Astrocyte (in vitro differentiated cells and primary cell): Measurements from ENCODE around the gene IPPK. TPM values are rescaled to one million over a fixed set of nuclear protein-coding genes. Genes with fewer than 3 reads are reported as not detected.

Source experiments
- DNase-seq: peaks from one replicate; pipeline ENCODE4 v3.0.0-alpha.2; 2010; ENCODE audit warnings: low read depth
- FAIRE-seq: peaks from 2 replicates; lab custom pipeline; 2011; peaks lifted over from hg19 to GRCh38; lab: Jason Lieb, UNC
- H2AFZ ChIP-seq: 2 replicates; pipeline ENCODE4 v1.6.0; 2012; ENCODE audit warnings: low read depth, low read length, inconsistent platforms
- H3K27ac ChIP-seq: 2 replicates; pipeline ENCODE4 v1.5.1; 2011; ENCODE audit warnings: low read depth, low read length, inconsistent platforms
- H3K27me3 ChIP-seq: 2 replicates; pipeline ENCODE4 v1.6.0; 2011; ENCODE audit warnings: low read length, inconsistent platforms; ENCODE audit not compliant: insufficient read depth
- H3K36me3 ChIP-seq: 2 replicates; pipeline ENCODE4 v1.5.1; 2011; ENCODE audit warnings: low read length, inconsistent platforms; ENCODE audit not compliant: insufficient read depth
- H3K4me1 ChIP-seq: 2 replicates; pipeline ENCODE4 v1.5.1; 2011; ENCODE audit warnings: low read length, inconsistent platforms; ENCODE audit not compliant: insufficient read depth
- H3K4me2 ChIP-seq: 2 replicates; pipeline ENCODE4 v1.6.0; 2012; ENCODE audit warnings: low read length, inconsistent platforms
- H3K4me3 ChIP-seq: 2 replicates; pipeline ENCODE4 v1.5.1; 2011; ENCODE audit warnings: low read depth, mild to moderate bottlenecking, low read length, inconsistent platforms; ENCODE audit not compliant: insufficient read depth
- H3K79me2 ChIP-seq: 2 replicates; pipeline ENCODE4 v1.6.0; 2012; ENCODE audit warnings: mild to moderate bottlenecking, low read length, inconsistent platforms; ENCODE audit not compliant: insufficient read depth
- H3K9ac ChIP-seq: 2 replicates; pipeline ENCODE4 v1.6.0; 2012; ENCODE audit warnings: mild to moderate bottlenecking, low read length, inconsistent platforms
- H3K9me3 ChIP-seq: 2 replicates; pipeline ENCODE4 v1.5.1; 2012; ENCODE audit warnings: low read depth, mild to moderate bottlenecking, low read length, inconsistent platforms; ENCODE audit not compliant: insufficient read depth
- H4K20me1 ChIP-seq: 2 replicates; pipeline ENCODE4 v1.6.0; 2012; ENCODE audit warnings: low read length, inconsistent platforms; ENCODE audit not compliant: insufficient read depth
- H3K27ac Mint-ChIP-seq: one replicate; pipeline ENCODE4 v1.8.0; 2021; ENCODE audit warnings: mild to moderate bottlenecking, mixed read lengths; ENCODE audit not compliant: unreplicated experiment
- H3K27me3 Mint-ChIP-seq: one replicate; pipeline ENCODE4 v1.8.0; 2021; ENCODE audit warnings: low read depth, mixed read lengths; ENCODE audit not compliant: unreplicated experiment
- H3K36me3 Mint-ChIP-seq: one replicate; pipeline ENCODE4 v1.8.0; 2021; ENCODE audit warnings: low read depth, mixed read lengths; ENCODE audit not compliant: unreplicated experiment
- H3K4me1 Mint-ChIP-seq: one replicate; pipeline ENCODE4 v1.8.0; 2021; ENCODE audit warnings: low read depth, mixed read lengths; ENCODE audit not compliant: unreplicated experiment
- H3K4me3 Mint-ChIP-seq: one replicate; pipeline ENCODE4 v1.8.0; 2021; ENCODE audit warnings: mild to moderate bottlenecking, moderate library complexity, mixed read lengths; ENCODE audit not compliant: unreplicated experiment
- H3K9me3 Mint-ChIP-seq: one replicate; pipeline ENCODE4 v1.8.0; 2021; ENCODE audit warnings: mild to moderate bottlenecking, mixed read lengths; ENCODE audit not compliant: unreplicated experiment
- EZH2 ChIP-seq: IDR thresholded peaks from 2 replicates; pipeline ENCODE4 v1.6.1; 2012; ENCODE audit warnings: mild to moderate bottlenecking, low read length, inconsistent platforms; ENCODE audit not compliant: insufficient read depth
- total RNA-seq: library from RNA; stranded (reverse); gene quantifications from 2 replicates; pipeline ENCODE4 v1.2.1, GENCODE V29; 2021
- TF ChIP-seq, protein P1 (sequence below): IDR thresholded peaks from 2 replicates; pipeline ENCODE4 v1.5.1; 2011; ENCODE audit warnings: low read depth, mild to moderate bottlenecking, inconsistent platforms, low read length, moderate library complexity; ENCODE audit not compliant: insufficient read depth

Gene IPPK
- total RNA-seq, 1 donor from 2014 or later: 14.1 TPM

DNA sequence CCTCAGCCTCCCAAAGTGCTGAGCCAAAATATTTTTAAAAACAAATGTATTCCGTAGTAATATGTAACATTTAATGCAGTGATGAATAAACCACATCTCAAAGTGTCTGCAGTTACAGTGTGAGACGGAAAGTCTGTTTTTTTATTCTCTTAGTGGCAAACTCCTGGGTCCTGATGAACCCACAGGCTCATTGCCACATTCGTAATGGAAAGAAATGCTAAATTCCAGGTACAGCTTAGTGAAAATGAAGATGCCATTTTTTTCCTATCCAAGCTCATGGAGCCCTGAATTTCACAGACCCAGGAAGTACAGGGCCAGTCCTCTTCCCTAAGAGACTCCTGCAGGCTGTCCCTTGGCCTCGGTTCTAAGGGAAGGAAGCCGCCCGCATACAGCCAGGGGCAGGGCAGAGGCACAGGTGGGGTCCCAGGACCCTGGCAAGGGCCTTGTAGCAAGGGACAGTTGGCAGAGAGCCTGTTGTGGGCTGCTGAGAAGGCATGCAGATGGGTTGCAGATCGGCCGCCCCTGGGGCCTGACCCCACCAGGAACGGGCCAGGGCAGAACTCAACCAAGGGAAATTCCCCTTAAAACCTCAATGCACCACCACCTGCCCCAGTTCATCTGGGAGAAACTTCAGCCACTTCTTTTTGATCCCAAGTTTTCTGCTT, 36.2 kb downstream of the IPPK start:
- no peak for FAIRE-seq
- H3K4me2 ChIP-seq: no peak overlapping the region
- H2AFZ ChIP-seq: no peak overlapping the region
- no peak for TF ChIP-seq EZH2
- H3K36me3 ChIP-seq: peaks cover 45% of the 10 kb centered on the region
- peaks cover 32% of the 10 kb centered on the region for H3K36me3 Mint-ChIP-seq
- peaks cover 2% of the 10 kb centered on the region for H3K4me1 Mint-ChIP-seq
- no peak overlapping the region for H3K27ac ChIP-seq
- H3K79me2 ChIP-seq: peaks cover 8% of the 10 kb centered on the region
- H4K20me1 ChIP-seq: peaks cover 10% of the 10 kb centered on the region
- H3K4me3 Mint-ChIP-seq: no peak overlapping the region
- no peak overlapping the region for H3K9ac ChIP-seq
- no peak overlapping the region for H3K4me3 ChIP-seq
- DNase-seq: no peak
- no peaks in the 10 kb centered on the region for H3K27me3 ChIP-seq
- H3K9me3 Mint-ChIP-seq: no peaks in the 10 kb centered on the region
- H3K27ac Mint-ChIP-seq: no peak overlapping the region
- H3K9me3 ChIP-seq: no peaks in the 10 kb centered on the region
- no peaks in the 10 kb centered on the region for H3K27me3 Mint-ChIP-seq
- H3K4me1 ChIP-seq: no peaks in the 10 kb centered on the region

DNA sequence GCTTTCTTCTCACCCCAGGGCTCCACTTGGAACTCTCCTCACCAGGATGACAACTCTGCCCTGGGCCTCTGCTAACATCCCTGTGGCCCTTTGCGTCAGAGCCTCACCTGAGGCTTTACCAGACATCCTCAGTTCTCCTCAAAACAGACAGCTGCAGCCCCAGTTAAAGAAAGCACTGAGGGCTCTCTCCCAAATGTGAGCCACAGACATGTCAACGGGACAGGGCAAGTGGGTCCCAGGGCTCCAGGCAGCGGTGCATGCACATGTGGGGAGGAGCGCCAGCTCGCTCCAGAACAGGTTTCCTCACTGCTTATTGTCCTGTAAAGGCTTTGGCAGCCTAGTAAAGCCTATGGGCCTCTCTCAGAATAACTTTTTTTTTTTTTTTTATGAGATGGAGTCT, 37.3 kb downstream of the IPPK start:
- H3K4me2 ChIP-seq: no peak overlapping the region
- no peak for DNase-seq
- H3K27ac ChIP-seq: no peak overlapping the region
- Mint-ChIP-seq H3K27me3 (no peaks in the 10 kb centered on the region), H3K27ac (no peak overlapping the region), H3K4me3 (no peak overlapping the region), H3K36me3 (peaks cover 34% of the 10 kb centered on the region), H3K9me3 (no peaks in the 10 kb centered on the region), H3K4me1 (peaks cover 2% of the 10 kb centered on the region)
- no peak for FAIRE-seq
- no peaks in the 10 kb centered on the region for H3K9me3 ChIP-seq
- TF ChIP-seq, protein P1, sequence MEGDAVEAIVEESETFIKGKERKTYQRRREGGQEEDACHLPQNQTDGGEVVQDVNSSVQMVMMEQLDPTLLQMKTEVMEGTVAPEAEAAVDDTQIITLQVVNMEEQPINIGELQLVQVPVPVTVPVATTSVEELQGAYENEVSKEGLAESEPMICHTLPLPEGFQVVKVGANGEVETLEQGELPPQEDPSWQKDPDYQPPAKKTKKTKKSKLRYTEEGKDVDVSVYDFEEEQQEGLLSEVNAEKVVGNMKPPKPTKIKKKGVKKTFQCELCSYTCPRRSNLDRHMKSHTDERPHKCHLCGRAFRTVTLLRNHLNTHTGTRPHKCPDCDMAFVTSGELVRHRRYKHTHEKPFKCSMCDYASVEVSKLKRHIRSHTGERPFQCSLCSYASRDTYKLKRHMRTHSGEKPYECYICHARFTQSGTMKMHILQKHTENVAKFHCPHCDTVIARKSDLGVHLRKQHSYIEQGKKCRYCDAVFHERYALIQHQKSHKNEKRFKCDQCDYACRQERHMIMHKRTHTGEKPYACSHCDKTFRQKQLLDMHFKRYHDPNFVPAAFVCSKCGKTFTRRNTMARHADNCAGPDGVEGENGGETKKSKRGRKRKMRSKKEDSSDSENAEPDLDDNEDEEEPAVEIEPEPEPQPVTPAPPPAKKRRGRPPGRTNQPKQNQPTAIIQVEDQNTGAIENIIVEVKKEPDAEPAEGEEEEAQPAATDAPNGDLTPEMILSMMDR: no peak
- TF ChIP-seq EZH2: no peak
- H3K36me3 ChIP-seq: peaks cover 42% of the 10 kb centered on the region
- H3K9ac ChIP-seq: no peak overlapping the region
- no peaks in the 10 kb centered on the region for H3K4me1 ChIP-seq
- peaks cover 5% of the 10 kb centered on the region for H3K79me2 ChIP-seq
- peaks cover 5% of the 10 kb centered on the region for H4K20me1 ChIP-seq
- H2AFZ ChIP-seq: no peak overlapping the region
- no peak overlapping the region for H3K4me3 ChIP-seq
- no peaks in the 10 kb centered on the region for H3K27me3 ChIP-seq

DNA sequence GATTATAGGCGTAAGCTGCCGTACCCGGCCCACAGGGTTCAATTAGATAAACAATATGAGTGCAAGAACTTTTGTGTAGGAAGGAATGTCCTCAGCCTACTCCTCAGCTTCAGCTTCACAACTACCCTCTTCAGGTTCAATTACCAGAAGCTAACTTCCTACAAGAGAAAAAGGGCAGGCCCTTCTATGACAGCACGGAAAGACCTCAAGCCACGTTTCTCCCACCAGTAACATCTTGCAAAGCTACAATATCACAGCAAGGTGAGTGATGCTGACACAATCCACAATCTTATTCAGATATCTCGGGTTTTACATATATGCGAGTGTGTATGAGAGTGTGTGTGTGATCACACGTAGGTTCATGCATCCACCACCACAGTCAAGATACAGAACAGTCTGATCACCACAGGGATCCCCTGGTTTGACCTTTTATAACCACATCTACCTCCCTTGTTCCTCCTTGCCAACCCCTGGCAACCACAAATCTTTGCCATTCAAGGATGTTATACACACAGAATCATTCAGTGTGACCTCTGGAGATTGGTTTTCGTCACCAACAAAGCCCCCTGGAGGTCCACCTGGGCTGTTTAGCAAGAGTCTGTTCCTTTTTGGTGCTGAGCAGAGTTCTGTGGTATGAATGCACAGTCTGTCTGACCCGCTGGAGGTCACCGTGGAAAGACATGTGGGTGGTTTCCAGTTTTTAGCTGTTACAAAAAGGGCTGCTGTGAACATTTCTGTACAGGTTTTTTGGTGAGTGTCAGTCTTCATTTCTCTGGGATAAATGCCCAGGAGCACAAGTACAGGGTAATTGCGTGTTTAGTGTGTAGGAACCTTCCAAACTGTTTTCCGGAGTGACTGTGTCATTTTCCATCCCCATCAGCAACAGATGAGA, 38.2 kb downstream of the IPPK start:
- H2AFZ ChIP-seq: no peak overlapping the region
- H3K36me3 ChIP-seq: peaks cover 36% of the 10 kb centered on the region
- DNase-seq: peak; percentile 23
- H3K27me3 ChIP-seq: no peaks in the 10 kb centered on the region
- no peak overlapping the region for H3K4me3 ChIP-seq
- H3K79me2 ChIP-seq: peaks cover 5% of the 10 kb centered on the region
- no peak overlapping the region for H3K27ac ChIP-seq
- no peaks in the 10 kb centered on the region for H3K9me3 ChIP-seq
- H3K9ac ChIP-seq: no peak overlapping the region
- no peak for FAIRE-seq
- Mint-ChIP-seq H3K9me3 (no peaks in the 10 kb centered on the region), H3K27ac (no peak overlapping the region), H3K27me3 (no peaks in the 10 kb centered on the region), H3K36me3 (peaks cover 38% of the 10 kb centered on the region), H3K4me1 (peaks cover 2% of the 10 kb centered on the region), H3K4me3 (no peak overlapping the region)
- no peak overlapping the region for H3K4me2 ChIP-seq
- no peaks in the 10 kb centered on the region for H3K4me1 ChIP-seq
- TF ChIP-seq, protein P1: no peak
- no peak for TF ChIP-seq EZH2
- H4K20me1 ChIP-seq: peaks cover 5% of the 10 kb centered on the region
